Adrenal gland (tissue), 12 donors: ENCODE measurements around the gene FNBP1. TPM values are rescaled to one million over a fixed set of nuclear protein-coding genes. Genes with fewer than 3 reads are reported as not detected.
A peak's percentile ranks its signal among the peaks of the same experiment; 100 is the strongest.

ENCODE experiments used
- DNase-seq, 7 donors: peaks; one replicate each; pipeline ENCODE4 v3.0.0-alpha.2; 2019 to 2020
- H3K27ac ChIP-seq, 5 donors: fragments of 200-600 bp; sonication (generic) in 4 of 5; 1 replicate in 3 of 5; 2 replicates in 2 of 5; pipeline versions ENCODE4 v1.5.1 to v1.8.0; 2016 to 2020; ENCODE audit warnings: mild to moderate bottlenecking in 1 of 5
- H3K27me3 ChIP-seq: fragments of 200-600 bp; 2 replicates; pipeline ENCODE4 v1.8.0; 2021
- H3K36me3 ChIP-seq, 2 donors: fragments of 200-600 bp; replicated peaks in 1 of 2; 1 replicate in 1 of 2; 2 replicates in 1 of 2; pipeline versions ENCODE4 v1.5.1 to v1.8.0; 2018 to 2022
- H3K4me1 ChIP-seq, 2 donors: fragments of 200-600 bp; replicated peaks in 1 of 2; 1 replicate in 1 of 2; 2 replicates in 1 of 2; pipeline versions ENCODE4 v1.5.1 to v1.8.0; 2018 to 2021
- H3K4me3 ChIP-seq, 4 donors: fragments of 200-600 bp; sonication (generic) in 3 of 4; one replicate each; pipeline ENCODE4 v1.5.1; 2016 to 2018
- H3K9me3 ChIP-seq, 3 donors: fragments of 200-600 bp; sonication (generic) in 1 of 3; replicated peaks in 1 of 3; 1 replicate in 2 of 3; 2 replicates in 1 of 3; pipeline versions ENCODE4 v1.5.1 to v1.8.0; 2016 to 2021
- POLR2A ChIP-seq, 2 donors: fragments of 450-650 bp; IDR thresholded peaks; one replicate each; pipeline ENCODE4 v1.6.1; 2017; ENCODE audit warnings: antibody characterized with exemption in 2 of 2, mild to moderate bottlenecking in 2 of 2, moderate library complexity in 1 of 2
- WGBS, 4 donors: extraction: QIAGEN DNeasy Blood & Tissue Kit in 2 of 4; methylation state at CpG; one replicate each; pipeline versions ENCODE4 v1.1.5 to v1.1.7; 2013 to 2017; 5-methylcytosine and 5-hydroxymethylcytosine counted together
- intact Hi-C, 2 donors: fragments of 100-400 bp; cut with DNase I; formaldehyde crosslinking; loops; one replicate each; pipeline versions ENCODE4 v1.14.1 to v1.15.0; 2022 to 2023
- polyA plus RNA-seq, 3 donors: library from polyadenylated mRNA; stranded (reverse); fragments of 200-250 nt in 2 of 3; fragments of 350-450 nt in 1 of 3; fragmentation: Illumina TruSeq in 1 of 3; extraction: RNeasy Lipid Tissue Mini Kit (QIAGEN cat#74804) in 1 of 3; gene quantifications; one replicate each; pipeline ENCODE4 v1.2.3, GENCODE V29; 2013 to 2014
- total RNA-seq, 9 donors: library from RNA; depleted of rRNA in 4 of 9; stranded (reverse); fragments of >200 nt in 4 of 9; fragments of 120-200 nt in 1 of 9; fragmentation: NEBNext Ultra II Directional in 1 of 9; extraction: Animal tissue kit (Norgen Biotek cat#: 25700) in 1 of 9; gene quantifications; one replicate each; pipeline versions ENCODE4 v1.1.0 to v1.2.4, GENCODE V29; 2013 to 2023
- TF ChIP-seq, protein P1 (sequence below), 6 experiments: fragments of 450-650 bp in 4 of 6; fragments of 200-600 bp in 2 of 6; sonication (generic) in 1 of 6; IDR thresholded peaks; 1 replicate in 5 of 6; 2 replicates in 1 of 6; pipeline versions ENCODE4 v1.5.1 to v1.8.0; 2016 to 2021; ENCODE audit warnings: antibody characterized with exemption in 6 of 6, mild to moderate bottlenecking in 2 of 6, moderate library complexity in 1 of 6
- donor health status: healthy with polysubstance abuse.
- donor health status: Bipolar disorder and iron deficiency.
- donor health status: DM: yes; HTN: yes; CAD: no.
- donor health status: DM: no; HTN: no; CAD: no.
- donor health status: DM: no; HTN: no; CAD: no.
- donor health status: DM: yes; HTN: yes; CAD: no.

The FNBP1 gene
- total and polyA plus RNA-seq, 12 donors = 15.3 to 40.4 (median 24.0) TPM

DNA sequence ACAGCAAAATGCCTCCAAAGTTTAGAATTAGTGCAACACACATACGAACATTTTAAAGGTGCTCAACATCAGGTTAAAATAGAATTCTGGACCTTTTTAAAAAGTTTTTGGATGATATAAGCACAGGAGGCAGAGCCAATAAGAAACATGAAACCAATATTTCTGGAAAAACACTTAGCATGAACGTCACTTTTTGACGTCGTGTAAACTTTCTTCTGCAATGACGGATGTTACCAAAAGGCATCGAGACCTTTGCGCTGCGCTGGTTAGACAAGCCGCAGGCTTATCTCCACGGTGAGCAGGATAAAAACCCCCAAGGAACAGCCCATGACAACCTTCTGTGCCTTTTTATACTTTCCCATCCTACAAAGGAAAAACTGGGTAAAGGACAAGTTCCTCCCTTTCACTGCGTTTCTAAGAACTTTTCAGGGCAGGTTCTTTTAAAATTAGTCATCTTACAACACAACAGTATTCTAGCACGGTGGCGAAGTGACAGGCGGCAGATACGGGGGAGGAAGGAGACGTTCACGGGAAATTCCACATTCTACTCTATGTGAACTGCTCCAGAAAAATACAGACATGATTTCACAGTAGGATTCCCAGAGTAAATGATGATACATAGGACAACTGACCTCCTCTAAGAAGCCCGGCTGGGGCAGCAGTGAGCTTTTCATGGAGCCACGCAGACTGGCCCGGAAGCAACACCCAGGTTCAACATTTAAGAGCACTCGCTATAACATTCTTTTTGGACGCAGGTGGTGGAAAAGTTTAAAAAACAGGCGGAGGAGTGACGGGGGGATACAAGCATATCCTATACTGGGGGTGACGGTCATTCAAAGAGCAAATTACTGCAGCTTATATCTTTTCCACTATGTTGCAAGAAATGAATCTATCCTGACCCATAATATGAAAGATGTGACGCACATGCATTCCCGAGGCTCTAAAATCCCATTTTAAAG is 155.4 kb downstream of the FNBP1 start:
- WGBS, 4 donors = 61 to 72% (median 64%) methylated on average over 27 of the region's 27 CpGs
- no peak for DNase-seq
- TF ChIP-seq POLR2A (IDR thresholded peaks at IDR 0.05) = no peak
- TF ChIP-seq, protein P1, sequence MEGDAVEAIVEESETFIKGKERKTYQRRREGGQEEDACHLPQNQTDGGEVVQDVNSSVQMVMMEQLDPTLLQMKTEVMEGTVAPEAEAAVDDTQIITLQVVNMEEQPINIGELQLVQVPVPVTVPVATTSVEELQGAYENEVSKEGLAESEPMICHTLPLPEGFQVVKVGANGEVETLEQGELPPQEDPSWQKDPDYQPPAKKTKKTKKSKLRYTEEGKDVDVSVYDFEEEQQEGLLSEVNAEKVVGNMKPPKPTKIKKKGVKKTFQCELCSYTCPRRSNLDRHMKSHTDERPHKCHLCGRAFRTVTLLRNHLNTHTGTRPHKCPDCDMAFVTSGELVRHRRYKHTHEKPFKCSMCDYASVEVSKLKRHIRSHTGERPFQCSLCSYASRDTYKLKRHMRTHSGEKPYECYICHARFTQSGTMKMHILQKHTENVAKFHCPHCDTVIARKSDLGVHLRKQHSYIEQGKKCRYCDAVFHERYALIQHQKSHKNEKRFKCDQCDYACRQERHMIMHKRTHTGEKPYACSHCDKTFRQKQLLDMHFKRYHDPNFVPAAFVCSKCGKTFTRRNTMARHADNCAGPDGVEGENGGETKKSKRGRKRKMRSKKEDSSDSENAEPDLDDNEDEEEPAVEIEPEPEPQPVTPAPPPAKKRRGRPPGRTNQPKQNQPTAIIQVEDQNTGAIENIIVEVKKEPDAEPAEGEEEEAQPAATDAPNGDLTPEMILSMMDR (IDR thresholded peaks at IDR 0.05) = no peak

DNA sequence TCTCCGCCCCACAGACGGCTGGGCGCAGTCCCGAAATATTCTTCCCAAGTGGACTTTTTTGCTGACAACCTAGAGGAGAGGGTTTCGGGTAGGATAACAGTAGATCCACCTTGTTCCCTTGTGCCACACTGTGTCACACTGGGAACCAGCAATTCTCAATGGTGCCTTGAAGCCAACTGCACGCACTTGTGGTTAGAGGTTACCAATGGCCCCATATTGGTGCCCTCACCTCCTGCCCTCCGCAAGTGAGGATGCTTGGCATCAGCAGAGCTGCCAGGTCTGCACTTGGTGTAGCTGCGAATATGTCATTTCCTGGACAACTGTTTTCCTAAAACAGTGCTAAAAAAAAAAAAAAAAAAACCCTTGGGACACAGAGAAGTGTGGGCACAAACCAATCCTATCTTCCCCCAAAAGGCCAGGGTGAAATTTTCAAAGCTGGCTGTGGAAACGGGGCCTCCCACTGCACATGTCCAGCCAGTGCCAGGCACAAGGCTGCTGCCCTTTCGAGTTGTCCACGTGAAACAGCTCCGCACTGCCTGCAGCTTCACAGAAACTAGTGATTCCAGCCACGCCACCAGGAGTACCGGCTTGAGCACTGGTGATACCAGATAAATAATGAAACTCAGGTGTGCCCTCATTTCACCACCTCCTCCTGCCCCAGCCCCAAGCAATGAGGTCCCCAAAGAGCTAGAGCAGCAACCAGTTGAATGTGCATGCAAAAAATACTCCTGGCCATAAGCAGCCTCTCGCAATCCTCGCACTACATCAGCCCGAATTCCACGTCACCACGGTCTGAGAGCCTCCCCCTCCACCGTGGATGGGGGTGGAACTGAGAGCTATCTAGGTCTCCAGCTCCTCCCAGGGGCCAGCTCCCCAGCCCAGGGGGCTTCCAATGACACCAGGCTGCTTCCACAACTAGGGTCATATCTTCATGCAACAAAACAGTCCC is 156.5 kb downstream of the FNBP1 start:
- intact Hi-C loops = loop anchor here (5.0 to 10.0 kb wide), 4 partner anchors 156 to 351 kb away; partner anchors contain the start of gene FNBP1 (in 1 of the 2)
- Histone ChIP-seq H3K4me3 (peak overlapping the region in 2 of 4 donors; percentile 7 to 48), H3K27me3 (no peaks in the 10 kb centered on the region), H3K9me3 (no peaks in the 10 kb centered on the region), H3K36me3 (no peaks in the 10 kb centered on the region), H3K27ac (peak overlapping the region in 4 of 5 donors; percentile 60 to 82 (median 74)), H3K4me1 (peaks cover 16 to 42% of the 10 kb centered on the region in 2 donors)
- 65 to 69% (median 66%) methylated on average over 12 to 20 of the region's 20 CpGs for WGBS, 4 donors
- DNase-seq = no peak
- TF ChIP-seq POLR2A (IDR thresholded peaks at IDR 0.05) = no peak
- TF ChIP-seq, protein P1 (IDR thresholded peaks at IDR 0.05) = no peak

More for the DNA sequence above, 155.4 kb downstream of the FNBP1 start:
- no peaks in the 10 kb centered on the region for H3K36me3 ChIP-seq
- peaks cover 16 to 42% of the 10 kb centered on the region in 2 donors for H3K4me1 ChIP-seq
- peak overlapping the region in 1 of 5 donors; percentile 53 for H3K27ac ChIP-seq
- H3K27me3 ChIP-seq = no peaks in the 10 kb centered on the region
- H3K9me3 ChIP-seq = no peaks in the 10 kb centered on the region
- H3K4me3 ChIP-seq = no peak overlapping the region
- intact Hi-C loops = loop anchor here (5.0 to 10.0 kb wide), 4 partner anchors 155 to 350 kb away; partner anchors contain the start of gene FNBP1 (in 1 of the 2)

DNA sequence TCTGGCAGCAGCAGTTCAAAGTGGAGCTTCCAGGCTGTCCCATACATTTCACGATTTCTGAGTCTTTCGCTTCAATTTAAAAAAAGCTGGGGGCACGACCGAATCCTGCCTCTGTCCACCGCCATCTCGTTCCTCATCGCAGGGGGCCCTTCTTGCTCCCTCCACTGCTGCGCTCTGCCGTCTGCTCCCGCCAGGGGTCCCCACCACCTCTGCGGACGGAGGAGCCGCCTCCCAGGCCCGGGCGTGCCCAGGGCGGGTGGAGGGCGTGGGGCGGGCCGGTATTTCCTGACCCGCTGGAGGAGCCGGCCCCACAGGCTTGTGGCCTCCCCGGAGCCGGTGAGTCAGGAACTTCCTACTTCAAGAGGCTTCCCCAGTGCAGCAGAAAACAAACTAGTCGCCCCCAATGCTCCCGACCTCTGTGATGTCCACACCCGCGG is 157.3 kb downstream of the FNBP1 start:
- TF ChIP-seq POLR2A (IDR thresholded peaks at IDR 0.05) = peak in 1 of 2 donors; percentile 33
- TF ChIP-seq, protein P1 (IDR thresholded peaks at IDR 0.05) = peak; percentile 84 to 99 (median 97)
- no peaks in the 10 kb centered on the region for H3K36me3 ChIP-seq
- peak overlapping the region in 2 of 4 donors; percentile 7 to 48 for H3K4me3 ChIP-seq
- DNase-seq = peak; percentile 89 to 94 (median 93)
- no peaks in the 10 kb centered on the region for H3K9me3 ChIP-seq
- intact Hi-C loops = loop anchor here (5.0 to 10.0 kb wide), 4 partner anchors 157 to 352 kb away; partner anchors contain the start of gene FNBP1 (in 1 of the 2)
- peak overlapping the region in 4 of 5 donors; percentile 60 to 82 (median 74) for H3K27ac ChIP-seq
- 0 to 1% (median 0%) methylated on average over 5 to 27 of the region's 27 CpGs for WGBS, 4 donors
- peaks cover 16 to 42% of the 10 kb centered on the region in 2 donors for H3K4me1 ChIP-seq
- no peaks in the 10 kb centered on the region for H3K27me3 ChIP-seq
